NT2/D1 (cell line): ENCODE measurements around the gene PEX10.

Experiments
- YY1 ChIP-seq: IDR thresholded peaks from 2 replicates; pipeline ENCODE4 v1.6.1; 2011; ENCODE audit not compliant: insufficient read length, insufficient read depth
- ZNF274 ChIP-seq: IDR thresholded peaks from 2 replicates; pipeline ENCODE4 v1.6.1; 2011; ENCODE audit warnings: mild to moderate bottlenecking, low read depth, low read length

GRCh38 chr1:2446861-2447260, 34.5 kb upstream of the PEX10 start:
- TF ChIP-seq YY1 = no peak
- no peak for TF ChIP-seq ZNF274
